ENCODE measurements around the gene NCSTN.

Gene NCSTN

GRCh38 chr1:160367934-160368923 lies 25.0 kb downstream of the NCSTN start:
- H3K36me3 Mint-ChIP-seq (ENCODE audit: low read depth) = no peaks in the 10 kb centered on the region
- peaks cover 6% of the 10 kb centered on the region for H3K27me3 Mint-ChIP-seq (ENCODE audit: low read depth, poor library complexity)
- no peak for TF ChIP-seq CTCF (IDR thresholded peaks at IDR 0.05)
- DNase-seq = no peak
- no peaks in the 10 kb centered on the region for H3K9me3 Mint-ChIP-seq
- H3K27ac Mint-ChIP-seq = no peak overlapping the region
- peaks cover 46% of the 10 kb centered on the region for H3K4me1 Mint-ChIP-seq
- H3K4me3 Mint-ChIP-seq = no peak overlapping the region

- no peak overlapping the region for H3K4me3 Mint-ChIP-seq
- no peaks in the 10 kb centered on the region for H3K9me3 Mint-ChIP-seq
- no peak for TF ChIP-seq CTCF (IDR thresholded peaks at IDR 0.05)
- H3K27me3 Mint-ChIP-seq (ENCODE audit: low read depth, poor library complexity) = peaks cover 6% of the 10 kb centered on the region
- peaks cover 44% of the 10 kb centered on the region for H3K4me1 Mint-ChIP-seq
- H3K27ac Mint-ChIP-seq = no peak overlapping the region
- DNase-seq = no peak
- no peaks in the 10 kb centered on the region for H3K36me3 Mint-ChIP-seq (ENCODE audit: low read depth)
Observed at GRCh38 chr1:160369087-160369486, 25.9 kb downstream of the NCSTN start.

GRCh38 chr1:160370561-160371345 lies 27.6 kb downstream of the NCSTN start:
- no peak for DNase-seq
- H3K4me3 Mint-ChIP-seq = no peak overlapping the region
- H3K4me1 Mint-ChIP-seq = peaks cover 49% of the 10 kb centered on the region
- no peak for TF ChIP-seq CTCF (IDR thresholded peaks at IDR 0.05)
- peaks cover 6% of the 10 kb centered on the region for H3K27me3 Mint-ChIP-seq (ENCODE audit: low read depth, poor library complexity)
- no peak overlapping the region for H3K27ac Mint-ChIP-seq
- H3K9me3 Mint-ChIP-seq = no peaks in the 10 kb centered on the region
- H3K36me3 Mint-ChIP-seq (ENCODE audit: low read depth) = no peaks in the 10 kb centered on the region

- no peak overlapping the region for H3K27ac Mint-ChIP-seq
- no peaks in the 10 kb centered on the region for H3K36me3 Mint-ChIP-seq (ENCODE audit: low read depth)
- TF ChIP-seq CTCF (IDR thresholded peaks at IDR 0.05) = no peak
- H3K9me3 Mint-ChIP-seq = no peaks in the 10 kb centered on the region
- DNase-seq = no peak
- no peak overlapping the region for H3K4me3 Mint-ChIP-seq
- H3K27me3 Mint-ChIP-seq (ENCODE audit: low read depth, poor library complexity) = peaks cover 6% of the 10 kb centered on the region
- peaks cover 53% of the 10 kb centered on the region for H3K4me1 Mint-ChIP-seq
Observed at GRCh38 chr1:160371346-160371631, 28.1 kb downstream of the NCSTN start.

GRCh38 chr1:160371756-160372155 lies 28.6 kb downstream of the NCSTN start:
- DNase-seq = no peak
- TF ChIP-seq CTCF (IDR thresholded peaks at IDR 0.05) = no peak
- Mint-ChIP-seq H3K36me3 (ENCODE audit: low read depth) (no peaks in the 10 kb centered on the region), H3K27me3 (ENCODE audit: low read depth, poor library complexity) (peaks cover 6% of the 10 kb centered on the region), H3K4me3 (no peak overlapping the region), H3K9me3 (no peaks in the 10 kb centered on the region), H3K27ac (no peak overlapping the region), H3K4me1 (peaks cover 58% of the 10 kb centered on the region)
